ENCODE data around the gene KTN1.

The KTN1 gene

GRCh38 chr14:55688566-55688965 lies 108.6 kb downstream of the KTN1 start:
- no peaks in the 10 kb centered on the region for H3K4me1 ChIP-seq (ENCODE audit: control extremely low read depth in 1 of 4, control insufficient read depth in 4 of 4, insufficient read depth in 4 of 4, low read length in 3 of 4)
- CTCF ChIA-PET = no interaction called here
- H3K36me3 ChIP-seq (ENCODE audit: control insufficient read depth in 4 of 4, insufficient read depth in 4 of 4, low read length in 3 of 4) = peaks cover 7 to 30% (median 19%) of the 10 kb centered on the region in 4 experiments
- no peaks in the 10 kb centered on the region for H3K27me3 ChIP-seq (replicated peaks in 2 of 5; ENCODE audit: control insufficient read depth in 4 of 5, insufficient read depth in 5 of 5, low read length in 4 of 5)
- WGBS (ENCODE audit: insufficient coverage) = no CpG with 5 or more reads among the region's 2 CpGs
- no peak overlapping the region for H3K4me3 ChIP-seq (ENCODE audit: control insufficient read depth in 1 of 7, extremely low read depth in 1 of 7, insufficient read depth in 4 of 7, low read depth in 2 of 7, low read length in 6 of 7)
- H3K27ac ChIP-seq (ENCODE audit: insufficient read depth in 1 of 2, low read depth in 1 of 2, low read length in 2 of 2, poor library complexity in 1 of 2, severe bottlenecking in 2 of 2) = no peak overlapping the region
- POLR2A ChIA-PET = no interaction called here
- no peaks in the 10 kb centered on the region for H3K9me3 ChIP-seq (ENCODE audit: control extremely low read depth in 1 of 5, control insufficient read depth in 4 of 5, insufficient read depth in 2 of 5, low read depth in 1 of 5, low read length in 4 of 5)
- DNase-seq = no peak

- Histone ChIP-seq H3K27ac (ENCODE audit: insufficient read depth in 1 of 2, low read depth in 1 of 2, low read length in 2 of 2, poor library complexity in 1 of 2, severe bottlenecking in 2 of 2) (no peak overlapping the region), H3K4me3 (ENCODE audit: control insufficient read depth in 1 of 7, extremely low read depth in 1 of 7, insufficient read depth in 4 of 7, low read depth in 2 of 7, low read length in 6 of 7) (no peak overlapping the region), H3K4me1 (ENCODE audit: control extremely low read depth in 1 of 4, control insufficient read depth in 4 of 4, insufficient read depth in 4 of 4, low read length in 3 of 4) (no peaks in the 10 kb centered on the region), H3K36me3 (ENCODE audit: control insufficient read depth in 4 of 4, insufficient read depth in 4 of 4, low read length in 3 of 4) (peaks cover 5 to 20% (median 10%) of the 10 kb centered on the region in 4 experiments), H3K9me3 (ENCODE audit: control extremely low read depth in 1 of 5, control insufficient read depth in 4 of 5, insufficient read depth in 2 of 5, low read depth in 1 of 5, low read length in 4 of 5) (no peaks in the 10 kb centered on the region), H3K27me3 (replicated peaks in 2 of 5; ENCODE audit: control insufficient read depth in 4 of 5, insufficient read depth in 5 of 5, low read length in 4 of 5) (no peaks in the 10 kb centered on the region)
- CTCF ChIA-PET = interaction anchor here (1.6 kb wide), 1 partner anchor 786 kb away, joined by 4 read pairs; no protein-coding TSS in a partner anchor
- 100% methylated on average over 2 of the region's 5 CpGs for WGBS (ENCODE audit: insufficient coverage)
- no peak for DNase-seq
- POLR2A ChIA-PET = no interaction called here
These were observed 110.2 kb downstream of the KTN1 start for GRCh38 chr14:55689981-55690871.

GRCh38 chr14:55691659-55692058 lies 111.7 kb downstream of the KTN1 start:
- Histone ChIP-seq H3K27me3 (replicated peaks in 2 of 5; ENCODE audit: control insufficient read depth in 4 of 5, insufficient read depth in 5 of 5, low read length in 4 of 5) (no peaks in the 10 kb centered on the region), H3K9me3 (ENCODE audit: control extremely low read depth in 1 of 5, control insufficient read depth in 4 of 5, insufficient read depth in 2 of 5, low read depth in 1 of 5, low read length in 4 of 5) (no peaks in the 10 kb centered on the region), H3K4me1 (ENCODE audit: control extremely low read depth in 1 of 4, control insufficient read depth in 4 of 4, insufficient read depth in 4 of 4, low read length in 3 of 4) (no peaks in the 10 kb centered on the region), H3K27ac (ENCODE audit: insufficient read depth in 1 of 2, low read depth in 1 of 2, low read length in 2 of 2, poor library complexity in 1 of 2, severe bottlenecking in 2 of 2) (no peak overlapping the region), H3K4me3 (ENCODE audit: control insufficient read depth in 1 of 7, extremely low read depth in 1 of 7, insufficient read depth in 4 of 7, low read depth in 2 of 7, low read length in 6 of 7) (no peak overlapping the region), H3K36me3 (ENCODE audit: control insufficient read depth in 4 of 4, insufficient read depth in 4 of 4, low read length in 3 of 4) (peaks cover 0 to 8% (median 6%) of the 10 kb centered on the region in 4 experiments)
- CTCF ChIA-PET = interaction anchor here (1.0 to 1.3 kb wide), 3 partner anchors 16 to 790 kb away, joined by 3 read pairs; no protein-coding TSS in a partner anchor
- no peak for DNase-seq
- POLR2A ChIA-PET = no interaction called here

GRCh38 chr14:55693904-55694303 lies 113.9 kb downstream of the KTN1 start:
- Histone ChIP-seq H3K27ac (ENCODE audit: insufficient read depth in 1 of 2, low read depth in 1 of 2, low read length in 2 of 2, poor library complexity in 1 of 2, severe bottlenecking in 2 of 2) (no peak overlapping the region), H3K4me1 (ENCODE audit: control extremely low read depth in 1 of 4, control insufficient read depth in 4 of 4, insufficient read depth in 4 of 4, low read length in 3 of 4) (no peaks in the 10 kb centered on the region), H3K9me3 (ENCODE audit: control extremely low read depth in 1 of 5, control insufficient read depth in 4 of 5, insufficient read depth in 2 of 5, low read depth in 1 of 5, low read length in 4 of 5) (no peaks in the 10 kb centered on the region), H3K27me3 (replicated peaks in 2 of 5; ENCODE audit: control insufficient read depth in 4 of 5, insufficient read depth in 5 of 5, low read length in 4 of 5) (no peaks in the 10 kb centered on the region), H3K36me3 (ENCODE audit: control insufficient read depth in 4 of 4, insufficient read depth in 4 of 4, low read length in 3 of 4) (peaks cover 0 to 2% (median 0%) of the 10 kb centered on the region in 4 experiments), H3K4me3 (ENCODE audit: control insufficient read depth in 1 of 7, extremely low read depth in 1 of 7, insufficient read depth in 4 of 7, low read depth in 2 of 7, low read length in 6 of 7) (no peak overlapping the region)
- POLR2A ChIA-PET = no interaction called here
- 100% methylated on average over 1 of the region's 4 CpGs for WGBS (ENCODE audit: insufficient coverage)
- CTCF ChIA-PET = no interaction called here
- no peak for DNase-seq

- CTCF ChIA-PET = interaction anchor here (0.7 kb wide), 1 partner anchor 9 kb away, joined by 3 read pairs; no protein-coding TSS in a partner anchor
- 92% methylated on average over 4 of the region's 5 CpGs for WGBS (ENCODE audit: insufficient coverage)
- H3K9me3 ChIP-seq (ENCODE audit: control extremely low read depth in 1 of 5, control insufficient read depth in 4 of 5, insufficient read depth in 2 of 5, low read depth in 1 of 5, low read length in 4 of 5) = no peaks in the 10 kb centered on the region
- H3K4me3 ChIP-seq (ENCODE audit: control insufficient read depth in 1 of 7, extremely low read depth in 1 of 7, insufficient read depth in 4 of 7, low read depth in 2 of 7, low read length in 6 of 7) = no peak overlapping the region
- no peak for DNase-seq
- no peaks in the 10 kb centered on the region for H3K27me3 ChIP-seq (replicated peaks in 2 of 5; ENCODE audit: control insufficient read depth in 4 of 5, insufficient read depth in 5 of 5, low read length in 4 of 5)
- no peaks in the 10 kb centered on the region for H3K4me1 ChIP-seq (ENCODE audit: control extremely low read depth in 1 of 4, control insufficient read depth in 4 of 4, insufficient read depth in 4 of 4, low read length in 3 of 4)
- no peaks in the 10 kb centered on the region for H3K36me3 ChIP-seq (ENCODE audit: control insufficient read depth in 4 of 4, insufficient read depth in 4 of 4, low read length in 3 of 4)
- POLR2A ChIA-PET = no interaction called here
- no peak overlapping the region for H3K27ac ChIP-seq (ENCODE audit: insufficient read depth in 1 of 2, low read depth in 1 of 2, low read length in 2 of 2, poor library complexity in 1 of 2, severe bottlenecking in 2 of 2)
These were observed 117.4 kb downstream of the KTN1 start for GRCh38 chr14:55697414-55697861.

- Histone ChIP-seq H3K9me3 (ENCODE audit: control extremely low read depth in 1 of 5, control insufficient read depth in 4 of 5, insufficient read depth in 2 of 5, low read depth in 1 of 5, low read length in 4 of 5) (no peaks in the 10 kb centered on the region), H3K4me3 (ENCODE audit: control insufficient read depth in 1 of 7, extremely low read depth in 1 of 7, insufficient read depth in 4 of 7, low read depth in 2 of 7, low read length in 6 of 7) (no peak overlapping the region), H3K36me3 (ENCODE audit: control insufficient read depth in 4 of 4, insufficient read depth in 4 of 4, low read length in 3 of 4) (no peaks in the 10 kb centered on the region), H3K27me3 (replicated peaks in 2 of 5; ENCODE audit: control insufficient read depth in 4 of 5, insufficient read depth in 5 of 5, low read length in 4 of 5) (no peaks in the 10 kb centered on the region), H3K4me1 (ENCODE audit: control extremely low read depth in 1 of 4, control insufficient read depth in 4 of 4, insufficient read depth in 4 of 4, low read length in 3 of 4) (no peaks in the 10 kb centered on the region), H3K27ac (ENCODE audit: insufficient read depth in 1 of 2, low read depth in 1 of 2, low read length in 2 of 2, poor library complexity in 1 of 2, severe bottlenecking in 2 of 2) (no peak overlapping the region)
- 95% methylated on average over 3 of the region's 4 CpGs for WGBS (ENCODE audit: insufficient coverage)
- POLR2A ChIA-PET = no interaction called here
- no peak for DNase-seq
- CTCF ChIA-PET = interaction anchor here (0.7 to 0.9 kb wide), 2 partner anchors 9 to 263 kb away, joined by 3 read pairs; no protein-coding TSS in a partner anchor
These were observed 118.0 kb downstream of the KTN1 start for GRCh38 chr14:55698051-55698450.

Measured in common myeloid progenitor, CD34-positive (primary cell).